Progenitor cell of endocrine pancreas (in vitro differentiated cells): ENCODE results near the gene ENPP1. TPM values are rescaled to one million over a fixed set of nuclear protein-coding genes. Genes with fewer than 3 reads are reported as not detected.

Experiments
- DNase-seq: peaks from one replicate; pipeline ENCODE4 v3.0.0; 2021; ENCODE audit warnings: low spot score; ENCODE audit not compliant: unreplicated experiment
- H3K27ac Mint-ChIP-seq: 2 replicates; pipeline ENCODE4 v1.8.0; 2021; ENCODE audit warnings: mild to moderate bottlenecking, moderate library complexity, mixed read lengths
- H3K27me3 Mint-ChIP-seq: 2 replicates; pipeline ENCODE4 v1.8.0; 2021; ENCODE audit warnings: mixed read lengths
- H3K36me3 Mint-ChIP-seq: 2 replicates; pipeline ENCODE4 v1.8.0; 2022; ENCODE audit warnings: mixed read lengths; ENCODE audit not compliant: insufficient read depth
- H3K4me1 Mint-ChIP-seq: 2 replicates; pipeline ENCODE4 v1.8.0; 2021; ENCODE audit warnings: low read depth, mixed read lengths
- H3K4me3 Mint-ChIP-seq: 2 replicates; pipeline ENCODE4 v1.8.0; 2021; ENCODE audit warnings: low read depth, mild to moderate bottlenecking, moderate library complexity, mixed read lengths
- H3K9me3 Mint-ChIP-seq: 2 replicates; pipeline ENCODE4 v1.8.0; 2021; ENCODE audit warnings: low read depth, mixed read lengths
- CTCF ChIP-seq: fragments of 200-600 bp; sonication (generic); IDR thresholded peaks from one replicate; pipeline ENCODE4 v1.5.0; 2021; ENCODE audit warnings: antibody characterized with exemption, mild to moderate bottlenecking; ENCODE audit not compliant: unreplicated experiment
- total RNA-seq: library from RNA; stranded (reverse); gene quantifications from 2 replicates; pipeline ENCODE4 v1.2.1, GENCODE V29; 2021

ENPP1 gene
- total RNA-seq, 1 donor from 2014 or later, result 2.4 TPM

GRCh38 chr6:131791476-131791875 lies 16.3 kb upstream of the ENPP1 start:
- H3K4me3 Mint-ChIP-seq, result no peak overlapping the region
- H3K27me3 Mint-ChIP-seq, result no peaks in the 10 kb centered on the region
- no peaks in the 10 kb centered on the region for H3K9me3 Mint-ChIP-seq
- no peak overlapping the region for H3K27ac Mint-ChIP-seq
- no peaks in the 10 kb centered on the region for H3K36me3 Mint-ChIP-seq
- peaks cover 2% of the 10 kb centered on the region for H3K4me1 Mint-ChIP-seq
- no peak for DNase-seq
- TF ChIP-seq CTCF, result no peak

GRCh38 chr6:131792091-131792496 lies 15.7 kb upstream of the ENPP1 start:
- Mint-ChIP-seq H3K9me3 (no peaks in the 10 kb centered on the region), H3K36me3 (no peaks in the 10 kb centered on the region), H3K27me3 (no peaks in the 10 kb centered on the region), H3K4me1 (peaks cover under 1% of the 10 kb centered on the region), H3K4me3 (no peak overlapping the region), H3K27ac (no peak overlapping the region)
- no peak for TF ChIP-seq CTCF
- no peak for DNase-seq

- no peak overlapping the region for H3K27ac Mint-ChIP-seq
Observed at GRCh38 chr6:131795366-131795765, 12.5 kb upstream of the ENPP1 start.

GRCh38 chr6:131802347-131802746 lies 5.5 kb upstream of the ENPP1 start:
- Mint-ChIP-seq H3K27me3 (peaks cover 24% of the 10 kb centered on the region), H3K4me1 (no peaks in the 10 kb centered on the region), H3K27ac (no peak overlapping the region), H3K9me3 (peaks cover 3% of the 10 kb centered on the region), H3K4me3 (no peak overlapping the region), H3K36me3 (no peaks in the 10 kb centered on the region)
- no peak for TF ChIP-seq CTCF
- DNase-seq, result no peak

More at GRCh38 chr6:131795366-131795765, 12.5 kb upstream of the ENPP1 start:
- no peaks in the 10 kb centered on the region for H3K27me3 Mint-ChIP-seq
- H3K4me1 Mint-ChIP-seq, result no peaks in the 10 kb centered on the region
- no peaks in the 10 kb centered on the region for H3K36me3 Mint-ChIP-seq
- no peak for DNase-seq
- no peak for TF ChIP-seq CTCF
- no peak overlapping the region for H3K4me3 Mint-ChIP-seq
- H3K9me3 Mint-ChIP-seq, result no peaks in the 10 kb centered on the region

GRCh38 chr6:131803007-131803769 lies 4.6 kb upstream of the ENPP1 start:
- H3K27me3 Mint-ChIP-seq, result peaks cover 27% of the 10 kb centered on the region
- H3K4me1 Mint-ChIP-seq, result peaks cover 2% of the 10 kb centered on the region
- no peak overlapping the region for H3K4me3 Mint-ChIP-seq
- no peak for DNase-seq
- H3K36me3 Mint-ChIP-seq, result no peaks in the 10 kb centered on the region
- H3K9me3 Mint-ChIP-seq, result peaks cover 3% of the 10 kb centered on the region
- no peak overlapping the region for H3K27ac Mint-ChIP-seq
- no peak for TF ChIP-seq CTCF
